Cerebellar nuclear complex (tissue), 1 donor: Measurements from ENCODE around the gene FOXP2.

Experiments
- DNase-seq, 2 experiments: peaks; one replicate each; lab custom pipeline; 2025; lab: John Stamatoyannopoulos, UW

Gene FOXP2

GRCh38 chr7:114722562-114722961 is 307.9 kb downstream of the FOXP2 start:
- no peak for DNase-seq

DNA sequence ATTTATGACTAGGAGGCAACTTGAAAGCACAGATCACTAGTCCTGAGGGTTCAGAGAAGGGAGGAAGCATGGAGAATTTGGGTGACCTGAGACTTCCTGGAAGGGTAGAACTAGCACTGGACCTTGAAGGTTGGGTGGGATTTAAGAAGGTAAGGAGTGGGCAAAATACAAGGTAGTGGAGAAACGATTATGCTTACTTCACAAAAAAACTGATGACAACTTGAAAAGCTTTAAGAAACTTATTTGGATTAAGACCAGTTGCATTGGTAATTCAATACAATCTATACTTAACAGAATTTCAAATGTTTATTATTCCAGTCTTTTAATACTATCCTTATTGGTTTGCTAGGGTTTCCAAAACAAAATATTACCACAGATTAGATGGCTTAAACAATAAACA is 308.7 kb downstream of the FOXP2 start:
- no peak for DNase-seq

DNA sequence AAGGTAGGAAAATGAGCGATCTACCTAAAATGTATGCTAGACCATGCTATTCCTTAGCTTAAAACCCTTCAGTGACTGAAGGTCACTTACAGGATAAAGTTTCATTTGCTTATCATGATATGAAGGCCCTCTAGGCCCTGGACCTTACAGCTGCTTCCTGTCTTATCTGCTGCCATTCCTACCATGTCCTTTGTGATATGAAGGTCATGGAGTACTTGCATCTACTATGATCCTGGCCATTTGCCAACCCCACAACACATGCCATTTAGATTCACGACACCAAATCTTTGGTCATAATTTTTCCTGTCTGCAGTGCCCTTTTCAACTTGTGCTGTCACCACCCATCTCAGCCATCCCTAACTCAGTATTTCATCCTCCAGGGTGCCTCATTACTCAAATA is 325.5 kb downstream of the FOXP2 start:
- no peak for DNase-seq

DNA sequence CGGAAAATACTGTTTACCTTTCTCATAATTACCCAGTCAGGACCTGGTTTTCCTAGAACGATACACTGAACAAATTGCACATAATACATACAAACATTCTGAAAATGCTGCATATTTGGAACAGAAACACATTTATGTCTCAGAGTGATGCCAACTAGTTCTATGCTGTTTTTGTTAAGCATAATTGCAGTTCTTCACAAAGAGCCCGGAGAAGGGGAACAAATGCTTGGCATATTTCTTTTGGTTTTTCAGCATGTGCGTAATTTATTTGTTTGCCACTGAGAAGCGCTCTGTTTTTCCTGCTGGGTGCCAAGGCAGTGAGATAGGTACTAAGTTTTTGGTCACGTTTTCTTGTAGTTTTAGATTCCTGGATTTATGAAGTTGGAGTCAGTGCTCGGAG is 326.3 kb downstream of the FOXP2 start:
- no peak for DNase-seq

GRCh38 chr7:114741911-114742310 is 327.3 kb downstream of the FOXP2 start:
- DNase-seq, result no peak
